ENCODE results near the gene LRRC52.

The LRRC52 gene

GRCh38 chr1:165543532-165544438, at the start of gene LRRC52:
Gene LRRC52, plus strand, starts transcription at chr1:165544000. Its CDS starts 297 bp downstream, at chr1:165544297.
- no peak for DNase-seq (ENCODE audit: low read depth in 2 of 2, low spot score in 1 of 2)

- DNase-seq (ENCODE audit: low read depth in 2 of 2, low spot score in 1 of 2): no peak
Observed at GRCh38 chr1:165494949-165495857, 48.6 kb upstream of the LRRC52 start.

- no peak for DNase-seq (ENCODE audit: low read depth in 2 of 2, low spot score in 1 of 2)
Observed at GRCh38 chr1:165495858-165496205, 48.0 kb upstream of the LRRC52 start.

- DNase-seq (ENCODE audit: low read depth in 2 of 2, low spot score in 1 of 2): no peak
Observed at GRCh38 chr1:165496501-165496900, 47.3 kb upstream of the LRRC52 start.

- no peak for DNase-seq (ENCODE audit: low read depth in 2 of 2, low spot score in 1 of 2)
Observed at GRCh38 chr1:165497069-165498013, 46.5 kb upstream of the LRRC52 start.

GRCh38 chr1:165501330-165501969, 42.4 kb upstream of the LRRC52 start:
- DNase-seq (ENCODE audit: low read depth in 2 of 2, low spot score in 1 of 2): no peak

- no peak for DNase-seq (ENCODE audit: low read depth in 2 of 2, low spot score in 1 of 2)
Observed at GRCh38 chr1:165501970-165502348, 41.8 kb upstream of the LRRC52 start.

GRCh38 chr1:165507570-165507969, 36.2 kb upstream of the LRRC52 start:
- no peak for DNase-seq (ENCODE audit: low read depth in 2 of 2, low spot score in 1 of 2)

GRCh38 chr1:165508291-165508690, 35.5 kb upstream of the LRRC52 start:
- no peak for DNase-seq (ENCODE audit: low read depth in 2 of 2, low spot score in 1 of 2)

- no peak for DNase-seq (ENCODE audit: low read depth in 2 of 2, low spot score in 1 of 2)
Observed at GRCh38 chr1:165512816-165513215, 31.0 kb upstream of the LRRC52 start.

GRCh38 chr1:165516469-165516868, 27.3 kb upstream of the LRRC52 start:
- DNase-seq (ENCODE audit: low read depth in 2 of 2, low spot score in 1 of 2): no peak

- DNase-seq (ENCODE audit: low read depth in 2 of 2, low spot score in 1 of 2): no peak
Observed at GRCh38 chr1:165520646-165521045, 23.2 kb upstream of the LRRC52 start.

GRCh38 chr1:165524639-165525285, 19.0 kb upstream of the LRRC52 start:
- DNase-seq (ENCODE audit: low read depth in 2 of 2, low spot score in 1 of 2): no peak

- no peak for DNase-seq (ENCODE audit: low read depth in 2 of 2, low spot score in 1 of 2)
Observed at GRCh38 chr1:165525708-165526107, 18.1 kb upstream of the LRRC52 start.

- DNase-seq (ENCODE audit: low read depth in 2 of 2, low spot score in 1 of 2): no peak
Observed at GRCh38 chr1:165527251-165528007, 16.4 kb upstream of the LRRC52 start.

GRCh38 chr1:165531021-165531420, 12.8 kb upstream of the LRRC52 start:
- DNase-seq (ENCODE audit: low read depth in 2 of 2, low spot score in 1 of 2): no peak

GRCh38 chr1:165532053-165532452, 11.7 kb upstream of the LRRC52 start:
- DNase-seq (ENCODE audit: low read depth in 2 of 2, low spot score in 1 of 2): no peak

GRCh38 chr1:165533254-165533653, 10.5 kb upstream of the LRRC52 start:
- no peak for DNase-seq (ENCODE audit: low read depth in 2 of 2, low spot score in 1 of 2)

GRCh38 chr1:165536016-165536415, 7.8 kb upstream of the LRRC52 start:
- no peak for DNase-seq (ENCODE audit: low read depth in 2 of 2, low spot score in 1 of 2)
